GM21786 (cell line): ENCODE data around the gene CDADC1.
A peak's percentile ranks its signal among the peaks of the same experiment; 100 is the strongest.
"Not testable (repeated sequence)": the region's sequence is repeated elsewhere in the genome, so short reads cannot be mapped to it uniquely, and the experiment has no call there.

Experiments
- ATAC-seq: cut with Tn5 transposase; IDR thresholded peaks from one replicate; pipeline ENCODE4 v1.9.1; 2021; ENCODE audit not compliant: unreplicated experiment

Gene CDADC1

GRCh38 chr13:49292742-49293486, 45.2 kb downstream of the CDADC1 start:
- ATAC-seq: no peak

GRCh38 chr13:49294723-49295122, 47.0 kb downstream of the CDADC1 start:
- not testable (repeated sequence) for ATAC-seq

- ATAC-seq: no peak
These were observed 47.5 kb downstream of the CDADC1 start for GRCh38 chr13:49295244-49295643.

GRCh38 chr13:49296659-49297058, 48.9 kb downstream of the CDADC1 start:
- ATAC-seq: no peak

- ATAC-seq: no peak
These were observed 49.6 kb downstream of the CDADC1 start for GRCh38 chr13:49297338-49297737.

GRCh38 chr13:49298416-49298815, 50.7 kb downstream of the CDADC1 start:
- ATAC-seq: no peak

- ATAC-seq: no peak
These were observed 51.3 kb downstream of the CDADC1 start for GRCh38 chr13:49298903-49299605.

- ATAC-seq: no peak
These were observed 52.6 kb downstream of the CDADC1 start for GRCh38 chr13:49300276-49300675.

GRCh38 chr13:49300739-49301589, 53.2 kb downstream of the CDADC1 start:
- peak; percentile 90 for ATAC-seq

- ATAC-seq: no peak
These were observed 54.5 kb downstream of the CDADC1 start for GRCh38 chr13:49302222-49302621.

GRCh38 chr13:49302817-49303216, 55.1 kb downstream of the CDADC1 start:
- ATAC-seq: no peak

- no peak for ATAC-seq
These were observed 56.0 kb downstream of the CDADC1 start for GRCh38 chr13:49303533-49304252.

- no peak for ATAC-seq
These were observed 56.6 kb downstream of the CDADC1 start for GRCh38 chr13:49304356-49304755.

- no peak for ATAC-seq
These were observed 57.3 kb downstream of the CDADC1 start for GRCh38 chr13:49304763-49305700.

GRCh38 chr13:49305792-49306425, 58.2 kb downstream of the CDADC1 start:
- ATAC-seq: no peak

- ATAC-seq: no peak
These were observed 59.6 kb downstream of the CDADC1 start for GRCh38 chr13:49307365-49307764.

GRCh38 chr13:49308097-49308875, 60.6 kb downstream of the CDADC1 start:
- ATAC-seq: no peak

- ATAC-seq: no peak
These were observed 61.2 kb downstream of the CDADC1 start for GRCh38 chr13:49308921-49309408.
